Natural killer cell (primary cell): ENCODE measurements around the gene ITGA4. TPM values are rescaled to one million over a fixed set of nuclear protein-coding genes. Genes with fewer than 3 reads are reported as not detected.

Experiments used
- ATAC-seq, 3 donors: fragments of 150-1000 bp in 2 of 3; fragments of 200-7000 bp in 1 of 3; cut with Tn5 transposase; 1 replicate in 1 of 3; 2 replicates in 2 of 3; pipeline ENCODE4 v1.10.0; 2021; ENCODE audit warnings: mild to moderate bottlenecking in 2 of 3, moderate library complexity in 2 of 3
- DNase-seq, 2 donors: peaks; one replicate each; pipeline versions ENCODE4 v3.0.0 to v3.0.0-alpha.2; 2013 to 2021; ENCODE audit warnings: mixed read lengths in 1 of 2
- H3K27ac ChIP-seq: one replicate; pipeline ENCODE4 v1.5.1; 2013; ENCODE audit warnings: mild to moderate bottlenecking, low read length
- H3K27me3 ChIP-seq: one replicate; pipeline ENCODE4 v1.6.1; 2013; ENCODE audit warnings: low read length; ENCODE audit not compliant: control insufficient read depth, insufficient read depth
- H3K36me3 ChIP-seq: one replicate; pipeline ENCODE4 v1.6.1; 2013; ENCODE audit warnings: low read length; ENCODE audit not compliant: control insufficient read depth, insufficient read depth
- H3K4me1 ChIP-seq: one replicate; pipeline ENCODE4 v1.6.1; 2013; ENCODE audit warnings: low read length; ENCODE audit not compliant: control insufficient read depth, insufficient read depth
- H3K4me3 ChIP-seq: one replicate; pipeline ENCODE4 v1.5.1; 2013; ENCODE audit warnings: low read length
- H3K9me3 ChIP-seq: one replicate; pipeline ENCODE4 v1.6.1; 2013; ENCODE audit warnings: low read length; ENCODE audit not compliant: control insufficient read depth, insufficient read depth
- H3K27ac Mint-ChIP-seq, 2 donors: one replicate each; pipeline ENCODE4 v1.8.0; 2022; ENCODE audit warnings: mild to moderate bottlenecking in 2 of 2, mixed read lengths in 2 of 2, moderate library complexity in 1 of 2
- H3K27me3 Mint-ChIP-seq, 2 donors: one replicate each; pipeline ENCODE4 v1.8.0; 2022; ENCODE audit warnings: low read depth in 2 of 2, mixed read lengths in 2 of 2
- H3K36me3 Mint-ChIP-seq: one replicate; pipeline ENCODE4 v1.8.0; 2022; ENCODE audit warnings: mixed read lengths
- H3K4me1 Mint-ChIP-seq, 2 donors: one replicate each; pipeline ENCODE4 v1.8.0; 2022; ENCODE audit warnings: mixed read lengths in 2 of 2
- H3K4me3 Mint-ChIP-seq: one replicate; pipeline ENCODE4 v1.8.0; 2022; ENCODE audit warnings: mild to moderate bottlenecking, moderate library complexity, mixed read lengths
- H3K9me3 Mint-ChIP-seq, 2 donors: one replicate each; pipeline ENCODE4 v1.8.0; 2022; ENCODE audit warnings: mixed read lengths in 2 of 2
- WGBS: methylation state at CpG from one replicate; pipeline ENCODE4 v1.1.7; 2013; ENCODE audit warnings: missing lambda C conversion rate; ENCODE audit not compliant: insufficient coverage; 5-methylcytosine and 5-hydroxymethylcytosine counted together
- intact Hi-C: fragments of 100-400 bp; cut with micrococcal nuclease; formaldehyde crosslinking; loops from one replicate; pipeline ENCODE4 v1.14.2; 2022
- total RNA-seq, 4 donors: library from RNA; stranded (reverse); fragments of 120-200 nt in 1 of 4; gene quantifications; one replicate each; pipeline versions ENCODE4 v1.2.3 to v1.2.4, GENCODE V29; 2013 to 2022
- TF ChIP-seq, protein P1 (sequence below): fragments of 200-600 bp; IDR thresholded peaks from one replicate; pipeline ENCODE4 v1.8.0; 2022; ENCODE audit warnings: antibody characterized with exemption

Gene ITGA4
- total RNA-seq, 3 donors from 2014 or later (not counting 1 experiment from before 2014, with no cell fraction given) = 178 to 235 (median 189) TPM

DNA sequence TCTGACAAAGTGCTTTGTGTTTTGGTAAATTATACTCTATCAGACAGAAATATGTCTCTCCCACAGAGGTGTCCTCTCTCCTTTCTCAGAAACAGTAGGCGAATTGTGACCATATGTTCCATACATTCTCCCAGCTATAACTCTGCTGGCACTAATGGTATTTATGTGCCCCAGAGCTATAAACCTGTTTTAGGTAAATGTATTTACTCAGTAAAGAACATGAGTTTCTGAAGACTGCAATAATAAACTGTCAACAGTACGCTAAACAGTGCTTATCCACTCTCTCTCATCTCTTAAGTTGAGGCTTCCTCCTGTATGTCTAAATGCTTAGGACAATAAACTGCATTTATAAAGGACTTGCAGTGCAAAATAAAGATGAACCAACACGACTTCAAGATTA lies 58.5 kb downstream of the ITGA4 start:
- no peaks in the 10 kb centered on the region for H3K27me3 ChIP-seq
- Mint-ChIP-seq H3K4me1 (peaks cover 28 to 37% of the 10 kb centered on the region in 2 donors), H3K4me3 (no peak overlapping the region), H3K27me3 (no peaks in the 10 kb centered on the region), H3K36me3 (peaks cover 36% of the 10 kb centered on the region), H3K9me3 (no peaks in the 10 kb centered on the region), H3K27ac (peak overlapping the region; percentile 72 to 74)
- H3K4me1 ChIP-seq = peaks cover 6% of the 10 kb centered on the region
- H3K27ac ChIP-seq = no peak overlapping the region
- WGBS = 57% methylated on average over 2 of the region's 3 CpGs
- no peak overlapping the region for H3K4me3 ChIP-seq
- H3K36me3 ChIP-seq = peaks cover 92% of the 10 kb centered on the region
- DNase-seq (no peak), ATAC-seq (no peak)
- TF ChIP-seq, protein P1, sequence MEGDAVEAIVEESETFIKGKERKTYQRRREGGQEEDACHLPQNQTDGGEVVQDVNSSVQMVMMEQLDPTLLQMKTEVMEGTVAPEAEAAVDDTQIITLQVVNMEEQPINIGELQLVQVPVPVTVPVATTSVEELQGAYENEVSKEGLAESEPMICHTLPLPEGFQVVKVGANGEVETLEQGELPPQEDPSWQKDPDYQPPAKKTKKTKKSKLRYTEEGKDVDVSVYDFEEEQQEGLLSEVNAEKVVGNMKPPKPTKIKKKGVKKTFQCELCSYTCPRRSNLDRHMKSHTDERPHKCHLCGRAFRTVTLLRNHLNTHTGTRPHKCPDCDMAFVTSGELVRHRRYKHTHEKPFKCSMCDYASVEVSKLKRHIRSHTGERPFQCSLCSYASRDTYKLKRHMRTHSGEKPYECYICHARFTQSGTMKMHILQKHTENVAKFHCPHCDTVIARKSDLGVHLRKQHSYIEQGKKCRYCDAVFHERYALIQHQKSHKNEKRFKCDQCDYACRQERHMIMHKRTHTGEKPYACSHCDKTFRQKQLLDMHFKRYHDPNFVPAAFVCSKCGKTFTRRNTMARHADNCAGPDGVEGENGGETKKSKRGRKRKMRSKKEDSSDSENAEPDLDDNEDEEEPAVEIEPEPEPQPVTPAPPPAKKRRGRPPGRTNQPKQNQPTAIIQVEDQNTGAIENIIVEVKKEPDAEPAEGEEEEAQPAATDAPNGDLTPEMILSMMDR = no peak
- intact Hi-C loops = no loop called here
- H3K9me3 ChIP-seq = no peaks in the 10 kb centered on the region

DNA sequence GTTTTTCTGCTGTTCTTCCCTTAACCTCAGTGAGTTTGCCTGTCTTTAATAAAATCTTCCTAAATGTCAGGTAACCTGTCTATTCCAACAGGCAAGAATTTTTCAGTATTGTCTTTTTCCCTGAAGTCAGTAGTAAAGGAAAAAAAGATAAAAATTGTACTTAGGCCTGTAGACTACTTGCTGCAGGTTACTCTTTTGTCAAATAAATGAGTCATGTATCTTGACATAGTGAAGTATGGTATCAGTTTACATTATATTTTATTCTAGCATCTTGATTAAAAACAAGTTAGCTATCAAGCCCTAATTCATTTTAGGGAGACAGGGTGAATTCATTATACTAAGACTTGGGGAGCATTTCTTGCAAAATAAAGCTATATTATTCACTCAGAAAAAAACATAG lies 59.8 kb downstream of the ITGA4 start:
- no peaks in the 10 kb centered on the region for H3K9me3 Mint-ChIP-seq
- Histone ChIP-seq H3K27me3 (no peaks in the 10 kb centered on the region), H3K36me3 (peaks cover 90% of the 10 kb centered on the region), H3K27ac (no peak overlapping the region), H3K9me3 (no peaks in the 10 kb centered on the region), H3K4me3 (no peak overlapping the region), H3K4me1 (peaks cover 6% of the 10 kb centered on the region)
- ATAC-seq (no peak), DNase-seq (no peak)
- H3K4me1 Mint-ChIP-seq = peaks cover 28 to 34% of the 10 kb centered on the region in 2 donors
- H3K27me3 Mint-ChIP-seq = no peaks in the 10 kb centered on the region
- H3K4me3 Mint-ChIP-seq = no peak overlapping the region
- intact Hi-C loops = no loop called here
- TF ChIP-seq, protein P1 = no peak
- peaks cover 27% of the 10 kb centered on the region for H3K36me3 Mint-ChIP-seq
- H3K27ac Mint-ChIP-seq = peak overlapping the region; percentile 72 to 74

DNA sequence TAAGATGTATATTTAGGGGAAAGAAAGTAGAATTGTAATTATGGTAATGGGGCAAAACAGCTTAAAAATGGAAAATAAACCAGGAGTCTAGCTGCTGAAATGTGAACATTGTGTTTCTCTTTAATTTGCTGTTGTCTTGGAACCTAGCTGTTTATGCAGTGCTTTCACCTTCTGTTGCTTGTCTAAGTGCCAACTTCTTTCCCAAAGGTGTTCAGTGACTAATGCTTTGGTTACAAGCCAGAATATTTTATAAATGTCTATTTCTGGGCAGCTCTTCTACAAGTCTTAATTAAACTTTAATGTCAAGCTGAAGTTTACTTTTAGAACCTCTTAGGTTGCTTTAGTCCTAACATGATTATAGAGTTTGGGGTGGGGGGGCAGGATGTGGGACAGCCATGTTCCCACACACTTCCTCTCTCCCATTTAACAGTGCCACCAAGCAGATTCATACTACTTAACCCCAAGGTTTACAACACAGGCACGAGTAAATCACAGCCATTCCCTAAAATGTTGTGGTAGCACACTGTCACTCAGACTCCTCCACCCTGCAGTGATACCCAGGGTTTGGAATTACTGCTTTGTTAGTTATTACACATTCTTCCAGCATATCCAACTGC lies 60.6 kb downstream of the ITGA4 start:
- peaks cover 19% of the 10 kb centered on the region for H3K36me3 Mint-ChIP-seq
- DNase-seq (peak in 1 of 2 donors; percentile 39), ATAC-seq (peak; percentile 43 to 51 (median 50))
- H3K9me3 Mint-ChIP-seq = no peaks in the 10 kb centered on the region
- H3K27ac ChIP-seq = no peak overlapping the region
- no peaks in the 10 kb centered on the region for H3K27me3 Mint-ChIP-seq
- 0% methylated on average over 1 of the region's 1 CpG for WGBS
- no peak overlapping the region for H3K4me3 ChIP-seq
- H3K4me3 Mint-ChIP-seq = no peak overlapping the region
- H3K36me3 ChIP-seq = peaks cover 90% of the 10 kb centered on the region
- H3K9me3 ChIP-seq = no peaks in the 10 kb centered on the region
- intact Hi-C loops = no loop called here
- H3K4me1 Mint-ChIP-seq = peaks cover 28 to 30% of the 10 kb centered on the region in 2 donors
- H3K27ac Mint-ChIP-seq = peak overlapping the region; percentile 72 to 74
- H3K27me3 ChIP-seq = no peaks in the 10 kb centered on the region
- TF ChIP-seq, protein P1 = no peak
- H3K4me1 ChIP-seq = peaks cover 6% of the 10 kb centered on the region

DNA sequence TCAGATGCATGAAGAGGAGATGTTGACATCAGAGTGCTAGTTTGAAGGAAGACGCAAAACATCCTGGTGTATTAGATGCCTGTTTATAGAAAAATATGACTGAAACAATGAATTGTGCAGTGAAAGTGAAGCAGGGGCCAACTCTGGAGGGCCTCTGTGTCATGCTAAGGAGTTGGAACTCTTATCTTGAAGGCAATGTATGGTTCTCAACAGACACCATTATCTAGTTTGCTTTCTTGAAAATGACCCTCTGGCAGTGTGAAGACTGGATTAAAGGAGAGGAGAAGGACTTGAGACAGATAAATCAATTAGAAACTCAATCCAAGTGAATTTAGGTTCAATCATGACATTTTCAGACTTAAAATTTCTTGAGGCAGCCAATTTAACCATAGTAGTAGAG lies 63.1 kb downstream of the ITGA4 start:
- Mint-ChIP-seq H3K9me3 (no peaks in the 10 kb centered on the region), H3K27ac (peak overlapping the region; percentile 24 to 46), H3K4me3 (no peak overlapping the region), H3K4me1 (peaks cover 23 to 27% of the 10 kb centered on the region in 2 donors), H3K27me3 (no peaks in the 10 kb centered on the region), H3K36me3 (peaks cover under 1% of the 10 kb centered on the region)
- intact Hi-C loops = no loop called here
- no peak overlapping the region for H3K4me3 ChIP-seq
- peaks cover 91% of the 10 kb centered on the region for H3K36me3 ChIP-seq
- H3K4me1 ChIP-seq = peaks cover 6% of the 10 kb centered on the region
- no peaks in the 10 kb centered on the region for H3K9me3 ChIP-seq
- TF ChIP-seq, protein P1 = no peak
- WGBS = 97% methylated on average over 1 of the region's 1 CpG
- no peak overlapping the region for H3K27ac ChIP-seq
- no peaks in the 10 kb centered on the region for H3K27me3 ChIP-seq
- DNase-seq (no peak), ATAC-seq (no peak)
